Lower leg skin (tissue), 3 donors: ENCODE measurements around the gene PHB1.

Experiments used
- POLR2A ChIP-seq, 2 donors: fragments of 450-650 bp; IDR thresholded peaks; one replicate each; pipeline ENCODE4 v1.6.1; 2016 to 2017; ENCODE audit warnings: antibody characterized with exemption in 2 of 2, mild to moderate bottlenecking in 1 of 2, moderate library complexity in 1 of 2
- TF ChIP-seq, protein P1 (sequence below), 3 donors: fragments of 450-650 bp; IDR thresholded peaks; one replicate each; pipeline ENCODE4 v1.5.1; 2016; ENCODE audit warnings: antibody characterized with exemption in 3 of 3, mild to moderate bottlenecking in 3 of 3, moderate library complexity in 2 of 3

DNA sequence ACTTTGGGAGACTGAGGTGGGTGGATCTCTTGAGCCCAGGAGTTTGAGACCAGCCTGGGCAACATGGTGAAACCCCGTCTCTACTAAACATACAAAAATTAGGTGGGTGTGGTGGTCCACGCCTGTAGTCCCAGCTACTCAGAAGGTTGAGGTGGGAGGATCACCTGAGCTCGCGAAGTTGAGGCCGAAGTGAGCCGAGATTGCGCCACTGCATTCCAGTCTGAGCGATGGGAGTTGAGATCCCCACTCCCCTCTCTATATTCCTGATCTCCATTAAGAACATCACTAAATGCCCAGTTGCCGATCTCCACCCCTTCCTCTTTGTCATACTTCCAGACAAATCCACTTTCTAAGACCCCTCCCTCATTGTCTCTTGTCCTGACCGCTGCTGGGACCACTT lies 28.3 kb downstream of the PHB1 start:
- TF ChIP-seq, protein P1, sequence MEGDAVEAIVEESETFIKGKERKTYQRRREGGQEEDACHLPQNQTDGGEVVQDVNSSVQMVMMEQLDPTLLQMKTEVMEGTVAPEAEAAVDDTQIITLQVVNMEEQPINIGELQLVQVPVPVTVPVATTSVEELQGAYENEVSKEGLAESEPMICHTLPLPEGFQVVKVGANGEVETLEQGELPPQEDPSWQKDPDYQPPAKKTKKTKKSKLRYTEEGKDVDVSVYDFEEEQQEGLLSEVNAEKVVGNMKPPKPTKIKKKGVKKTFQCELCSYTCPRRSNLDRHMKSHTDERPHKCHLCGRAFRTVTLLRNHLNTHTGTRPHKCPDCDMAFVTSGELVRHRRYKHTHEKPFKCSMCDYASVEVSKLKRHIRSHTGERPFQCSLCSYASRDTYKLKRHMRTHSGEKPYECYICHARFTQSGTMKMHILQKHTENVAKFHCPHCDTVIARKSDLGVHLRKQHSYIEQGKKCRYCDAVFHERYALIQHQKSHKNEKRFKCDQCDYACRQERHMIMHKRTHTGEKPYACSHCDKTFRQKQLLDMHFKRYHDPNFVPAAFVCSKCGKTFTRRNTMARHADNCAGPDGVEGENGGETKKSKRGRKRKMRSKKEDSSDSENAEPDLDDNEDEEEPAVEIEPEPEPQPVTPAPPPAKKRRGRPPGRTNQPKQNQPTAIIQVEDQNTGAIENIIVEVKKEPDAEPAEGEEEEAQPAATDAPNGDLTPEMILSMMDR (IDR thresholded peaks at IDR 0.05): no peak
- TF ChIP-seq POLR2A (IDR thresholded peaks at IDR 0.05): no peak
